ENCODE data around the gene CTR9. TPM values are rescaled to one million over a fixed set of nuclear protein-coding genes. Genes with fewer than 3 reads are reported as not detected.
A peak's percentile ranks its signal among the peaks of the same experiment; 100 is the strongest.

The CTR9 gene
- total and polyA plus RNA-seq, 10 donors = 13.8 to 44.4 (median 32.9) TPM

- intact Hi-C loops (cut with DNase I; ENCODE audit: low total_unique reads) = no loop called here
- Histone ChIP-seq H3K9me3 (no peaks in the 10 kb centered on the region), H3K27ac (no peak overlapping the region), H3K27me3 (replicated peaks in 1 of 7) (no peaks in the 10 kb centered on the region), H3K4me3 (no peak overlapping the region), H3K4me1 (peaks cover 15 to 43% (median 29%) of the 10 kb centered on the region in 6 donors), H3K36me3 (peaks cover 0 to under 1% (median 0%) of the 10 kb centered on the region in 6 donors)
- DNase-seq = no peak
- no peak for TF ChIP-seq POLR2A (IDR thresholded peaks at IDR 0.05)
- no peak for TF ChIP-seq CTCF (IDR thresholded peaks at IDR 0.05 in 8 of 11, conservative IDR thresholded peaks at IDR 0.05 in 3 of 11)
- TF ChIP-seq POLR2AphosphoS5 (IDR thresholded peaks at IDR 0.05) = no peak
Observed at GRCh38 chr11:10747733-10748132, 3.3 kb upstream of the CTR9 start.

- intact Hi-C loops (cut with DNase I; ENCODE audit: low total_unique reads) = no loop called here
- WGBS, 5 donors = 44 to 71% (median 63%) methylated on average over 2 of the region's 2 CpGs
- TF ChIP-seq POLR2AphosphoS5 (IDR thresholded peaks at IDR 0.05) (no peak), CTCF (IDR thresholded peaks at IDR 0.05 in 8 of 11, conservative IDR thresholded peaks at IDR 0.05 in 3 of 11) (no peak), POLR2A (IDR thresholded peaks at IDR 0.05) (no peak)
- peaks cover 0 to 18% (median 0%) of the 10 kb centered on the region in 6 donors for H3K36me3 ChIP-seq
- H3K9me3 ChIP-seq = no peaks in the 10 kb centered on the region
- DNase-seq = no peak
- H3K4me3 ChIP-seq = no peak overlapping the region
- H3K27me3 ChIP-seq (replicated peaks in 1 of 7) = no peaks in the 10 kb centered on the region
- peaks cover 9 to 40% (median 26%) of the 10 kb centered on the region in 6 donors for H3K4me1 ChIP-seq
- H3K27ac ChIP-seq = no peak overlapping the region
Observed at GRCh38 chr11:10749476-10749875, 1.6 kb upstream of the CTR9 start.

- H3K27ac ChIP-seq = peak overlapping the region; percentile 83 to 97 (median 94)
- intact Hi-C loops (cut with DNase I; ENCODE audit: low total_unique reads) = loop anchor here (10.0 kb wide), 1 partner anchor 53 kb away; the partner anchor contains the start of gene EIF4G2
Observed at GRCh38 chr11:10751581-10751940, 515 bp downstream of the CTR9 start.

GRCh38 chr11:10752061-10752460, 1.0 kb downstream of the CTR9 start:
- intact Hi-C loops (cut with DNase I; ENCODE audit: low total_unique reads) = loop anchor here (10.0 kb wide), 1 partner anchor 53 kb away; the partner anchor contains the start of gene EIF4G2
- Histone ChIP-seq H3K9me3 (no peaks in the 10 kb centered on the region), H3K27ac (peak overlapping the region in 3 of 8 donors; percentile 93 to 97 (median 94)), H3K4me3 (peak overlapping the region; percentile 64 to 96 (median 82)), H3K4me1 (peaks cover 9 to 39% (median 26%) of the 10 kb centered on the region in 6 donors), H3K27me3 (replicated peaks in 1 of 7) (no peaks in the 10 kb centered on the region), H3K36me3 (peaks cover 0 to 43% (median 11%) of the 10 kb centered on the region in 6 donors)
- DNase-seq = no peak
- TF ChIP-seq POLR2AphosphoS5 (IDR thresholded peaks at IDR 0.05) (no peak), POLR2A (IDR thresholded peaks at IDR 0.05) (no peak), CTCF (IDR thresholded peaks at IDR 0.05 in 8 of 11, conservative IDR thresholded peaks at IDR 0.05 in 3 of 11) (no peak)
- 30 to 46% (median 39%) methylated on average over 2 of the region's 2 CpGs for WGBS, 5 donors

More at GRCh38 chr11:10751581-10751940, 515 bp downstream of the CTR9 start:
- Histone ChIP-seq H3K36me3 (peaks cover 0 to 38% (median 9%) of the 10 kb centered on the region in 6 donors), H3K4me1 (peaks cover 9 to 39% (median 26%) of the 10 kb centered on the region in 6 donors), H3K9me3 (no peaks in the 10 kb centered on the region), H3K4me3 (peak overlapping the region; percentile 64 to 96 (median 82)), H3K27me3 (replicated peaks in 1 of 7) (no peaks in the 10 kb centered on the region)
- WGBS, 5 donors = 0 to 1% (median 1%) methylated on average over 14 of the region's 14 CpGs
- TF ChIP-seq CTCF (IDR thresholded peaks at IDR 0.05 in 8 of 11, conservative IDR thresholded peaks at IDR 0.05 in 3 of 11) = no peak
- no peak for TF ChIP-seq POLR2AphosphoS5 (IDR thresholded peaks at IDR 0.05)
- no peak for TF ChIP-seq POLR2A (IDR thresholded peaks at IDR 0.05)
- DNase-seq = no peak
